Measurements from ENCODE around the gene SERPINF2.

- no peak for TF ChIP-seq YY1 (tag by site-specific recombination; IDR thresholded peaks at IDR 0.05)
- no peak for TF ChIP-seq BCL11A (tag by site-specific recombination; IDR thresholded peaks at IDR 0.05; ENCODE audit: low read depth)
- TF ChIP-seq KLF9 (tag by site-specific recombination; IDR thresholded peaks at IDR 0.05; ENCODE audit: low read depth), result no peak
- TF ChIP-seq MZF1 (tag by site-specific recombination; IDR thresholded peaks at IDR 0.05; ENCODE audit: borderline replicate concordance), result no peak
- TF ChIP-seq CTCF (tag by site-specific recombination; IDR thresholded peaks at IDR 0.05), result no peak
- TF ChIP-seq ZNF677 (tag by site-specific recombination; IDR thresholded peaks at IDR 0.05), result no peak
- no peak for TF ChIP-seq ELK4 (IDR thresholded peaks at IDR 0.05; ENCODE audit: borderline replicate concordance, low read depth, low read length)
- TF ChIP-seq ZNF580 (tag by site-specific recombination; IDR thresholded peaks at IDR 0.05), result no peak
- no peak for TF ChIP-seq REST (tag by site-specific recombination; IDR thresholded peaks at IDR 0.05)
- no peak for TF ChIP-seq ZNF221 (tag by site-specific recombination; IDR thresholded peaks at IDR 0.05; ENCODE audit: borderline replicate concordance)
- no peak for TF ChIP-seq OSR2 (tag by site-specific recombination; IDR thresholded peaks at IDR 0.05)
- TF ChIP-seq ZBTB8A (tag by site-specific recombination; IDR thresholded peaks at IDR 0.05), result no peak
These were observed 37.7 kb upstream of the SERPINF2 start for GRCh38 chr17:1705004-1705403.
